Measurements from ENCODE around the gene ZNHIT3. TPM values are rescaled to one million over a fixed set of nuclear protein-coding genes. Genes with fewer than 3 reads are reported as not detected.
"Not testable (repeated sequence)": the region's sequence is repeated elsewhere in the genome, so short reads cannot be mapped to it uniquely, and the experiment has no call there.

The ZNHIT3 gene
- 10 to 100 TPM; 69.1 to 80.4 (median 76.1) TPM for polyA plus RNA-seq (ENCODE audit: insufficient read length in 3 of 3)

- DNase-seq (ENCODE audit: low read depth in 3 of 3, low spot score in 2 of 3): peak; percentile 75 to 91 (median 79)
Measured at GRCh38 chr17:36486204-36487194, at the start of gene ZNHIT3. ZNHIT3 (plus strand) TSS chr17:36486681; CDS start chr17:36486700, 19 bp downstream.

- DNase-seq (ENCODE audit: low read depth in 3 of 3, low spot score in 2 of 3): not testable (repeated sequence)
Measured at GRCh38 chr17:36441792-36442191, 44.7 kb upstream of the ZNHIT3 start.

GRCh38 chr17:36443777-36444176 is 42.7 kb upstream of the ZNHIT3 start:
- DNase-seq (ENCODE audit: low read depth in 3 of 3, low spot score in 2 of 3): no peak

- not testable (repeated sequence) for DNase-seq (ENCODE audit: low read depth in 3 of 3, low spot score in 2 of 3)
Measured at GRCh38 chr17:36449997-36450396, 36.5 kb upstream of the ZNHIT3 start.

- not testable (repeated sequence) for DNase-seq (ENCODE audit: low read depth in 3 of 3, low spot score in 2 of 3)
Measured at GRCh38 chr17:36452888-36453287, 33.6 kb upstream of the ZNHIT3 start.

- not testable (repeated sequence) for DNase-seq (ENCODE audit: low read depth in 3 of 3, low spot score in 2 of 3)
Measured at GRCh38 chr17:36457701-36458100, 28.8 kb upstream of the ZNHIT3 start.

- DNase-seq (ENCODE audit: low read depth in 3 of 3, low spot score in 2 of 3): no peak
Measured at GRCh38 chr17:36459045-36459444, 27.4 kb upstream of the ZNHIT3 start.

GRCh38 chr17:36459601-36460000 is 26.9 kb upstream of the ZNHIT3 start:
- no peak for DNase-seq (ENCODE audit: low read depth in 3 of 3, low spot score in 2 of 3)

GRCh38 chr17:36460265-36460937 is 26.1 kb upstream of the ZNHIT3 start:
- DNase-seq (ENCODE audit: low read depth in 3 of 3, low spot score in 2 of 3): no peak

- DNase-seq (ENCODE audit: low read depth in 3 of 3, low spot score in 2 of 3): no peak
Measured at GRCh38 chr17:36461330-36462110, 25.0 kb upstream of the ZNHIT3 start.

- DNase-seq (ENCODE audit: low read depth in 3 of 3, low spot score in 2 of 3): peak in 2 of 3 donors; percentile 59 to 64
Measured at GRCh38 chr17:36463916-36464764, 22.3 kb upstream of the ZNHIT3 start.

GRCh38 chr17:36464765-36465088 is 21.8 kb upstream of the ZNHIT3 start:
- DNase-seq (ENCODE audit: low read depth in 3 of 3, low spot score in 2 of 3): no peak

GRCh38 chr17:36468903-36469635 is 17.4 kb upstream of the ZNHIT3 start:
- no peak for DNase-seq (ENCODE audit: low read depth in 3 of 3, low spot score in 2 of 3)

- DNase-seq (ENCODE audit: low read depth in 3 of 3, low spot score in 2 of 3): no peak
Measured at GRCh38 chr17:36469733-36470132, 16.7 kb upstream of the ZNHIT3 start.

GRCh38 chr17:36470499-36470898 is 16.0 kb upstream of the ZNHIT3 start:
- no peak for DNase-seq (ENCODE audit: low read depth in 3 of 3, low spot score in 2 of 3)

GRCh38 chr17:36474571-36474970 is 11.9 kb upstream of the ZNHIT3 start:
- no peak for DNase-seq (ENCODE audit: low read depth in 3 of 3, low spot score in 2 of 3)

- DNase-seq (ENCODE audit: low read depth in 3 of 3, low spot score in 2 of 3): no peak
Measured at GRCh38 chr17:36475346-36475970, 11.0 kb upstream of the ZNHIT3 start.

- DNase-seq (ENCODE audit: low read depth in 3 of 3, low spot score in 2 of 3): no peak
Measured at GRCh38 chr17:36481829-36482228, 4.7 kb upstream of the ZNHIT3 start.
